LHCN-M2 (cell line): ENCODE results near the gene PARP1. TPM values are rescaled to one million over a fixed set of nuclear protein-coding genes. Genes with fewer than 3 reads are reported as not detected.

Experiments
- total RNA-seq: library from RNA; depleted of rRNA; stranded (reverse); fragments of >200 nt; gene quantifications from 2 replicates; pipeline ENCODE4 v1.2.3, GENCODE V29; 2014; rRNA removed

Gene PARP1
- total RNA-seq, 1 experiment from 2014 or later = 139 TPM

Other genes starting within 250 kb of the PARP1 start
- gene ACBD3, start 221.4 kb downstream of the PARP1 start, total RNA-seq = 49.0 and 49.6 TPM in 2 replicates
- not detected in 2 replicates for gene MIXL1, start 184.4 kb downstream of the PARP1 start, total RNA-seq
- gene LIN9, start 98.9 kb downstream of the PARP1 start, total RNA-seq = 12.3 and 12.7 TPM in 2 replicates
- gene STUM, start 140.7 kb upstream of the PARP1 start, total RNA-seq = not detected in 2 replicates